IMR-90 (cell line): ENCODE data around the gene FOXM1. TPM values are rescaled to one million over a fixed set of nuclear protein-coding genes. Genes with fewer than 3 reads are reported as not detected.
"Not testable (repeated sequence)": the region's sequence is repeated elsewhere in the genome, so short reads cannot be mapped to it uniquely, and the experiment has no call there.

ENCODE experiments used
- ATAC-seq: fragments of 200-7000 bp; cut with Tn5 transposase; 2 replicates; pipeline ENCODE4 v1.9.1; 2020; ENCODE audit warnings: low read depth, mild to moderate bottlenecking, moderate library complexity
- BruUV-seq: library from RNA; stranded (reverse); fragments of 400-500 nt; replicated peaks from 2 replicates; lab custom pipeline; 2021; lab: Mats Ljungman, UMichigan
- CTCF ChIA-PET: fragments of 300-600 bp; formaldehyde crosslinking; extraction: SDS; loops from one replicate; lab custom pipeline; 2021; ENCODE audit warnings: antibody characterized with exemption; lab: Yijun Ruan, JAX
- POLR2A ChIA-PET: fragments of 300-600 bp; sonication (Branson Sonifier 250); formaldehyde crosslinking; loops from one replicate; lab custom pipeline; 2022; ENCODE audit warnings: antibody characterized with exemption; ENCODE audit not compliant: unreplicated experiment; lab: Charles Lee
- DNase-seq: peaks from one replicate; pipeline ENCODE4 v3.0.0; 2013
- H2AFZ ChIP-seq: replicated peaks from 2 replicates; pipeline ENCODE3; 2013; ENCODE audit warnings: low read length, mild to moderate bottlenecking; ENCODE audit not compliant: poor library complexity
- H2AK5ac ChIP-seq: 2 replicates; pipeline ENCODE4 v1.6.1; 2013; ENCODE audit warnings: low read depth, low read length, inconsistent platforms
- H2AK9ac ChIP-seq: replicated peaks from 2 replicates; pipeline ENCODE3; 2013; ENCODE audit warnings: mild to moderate bottlenecking, low read depth, low read length, moderate library complexity; ENCODE audit not compliant: poor library complexity
- H2BK120ac ChIP-seq: 2 replicates; pipeline ENCODE4 v1.6.1; 2013; ENCODE audit warnings: low read depth, low read length, inconsistent platforms
- H2BK15ac ChIP-seq: 3 replicates; pipeline ENCODE4 v1.6.1; 2013; ENCODE audit warnings: low read depth, low read length, inconsistent platforms
- H2BK20ac ChIP-seq: 2 replicates; pipeline ENCODE4 v1.6.1; 2013; ENCODE audit warnings: low read depth, mild to moderate bottlenecking, inconsistent platforms, low read length, moderate library complexity
- H2BK5ac ChIP-seq: 2 replicates; pipeline ENCODE4 v1.6.1; 2013; ENCODE audit warnings: mild to moderate bottlenecking, low read depth, low read length, inconsistent platforms; ENCODE audit not compliant: poor library complexity, severe bottlenecking
- H3K14ac ChIP-seq: replicated peaks from 2 replicates; pipeline ENCODE4 v1.6.1; 2013; ENCODE audit warnings: low read depth, low read length, inconsistent platforms
- H3K18ac ChIP-seq: 2 replicates; pipeline ENCODE4 v1.6.1; 2013; ENCODE audit warnings: low read depth, low read length, control low read depth
- H3K23ac ChIP-seq: 2 replicates; pipeline ENCODE4 v1.6.1; 2013; ENCODE audit warnings: low read depth, low read length, inconsistent platforms
- H3K27ac ChIP-seq: 2 replicates; pipeline ENCODE4 v1.5.1; 2013; ENCODE audit warnings: mild to moderate bottlenecking, control low read depth, low read length; ENCODE audit not compliant: insufficient read depth
- H3K27me3 ChIP-seq: 2 replicates; pipeline ENCODE4 v1.6.1; 2013; ENCODE audit warnings: low read length; ENCODE audit not compliant: control insufficient read depth, insufficient read depth
- H3K36me3 ChIP-seq: 2 replicates; pipeline ENCODE4 v1.6.1; 2013; ENCODE audit warnings: low read length, mixed read lengths; ENCODE audit not compliant: control insufficient read depth, insufficient read depth
- H3K4ac ChIP-seq: 2 replicates; pipeline ENCODE4 v1.6.1; 2013; ENCODE audit warnings: low read depth, low read length, inconsistent platforms
- H3K4me1 ChIP-seq: 2 replicates; pipeline ENCODE4 v1.6.1; 2013; ENCODE audit warnings: low read length, mixed read lengths; ENCODE audit not compliant: control insufficient read depth, insufficient read depth
- H3K4me2 ChIP-seq: 2 replicates; pipeline ENCODE4 v1.6.1; 2013; ENCODE audit warnings: low read depth, mild to moderate bottlenecking, control low read depth, low read length, moderate library complexity
- H3K4me3 ChIP-seq: 2 replicates; pipeline ENCODE4 v1.5.1; 2013; ENCODE audit warnings: low read depth, mild to moderate bottlenecking, control low read depth, low read length, moderate library complexity; ENCODE audit not compliant: insufficient read depth
- H3K56ac ChIP-seq: 2 replicates; pipeline ENCODE4 v1.6.1; 2013; ENCODE audit warnings: low read length, inconsistent platforms; ENCODE audit not compliant: insufficient read depth; ENCODE audit errors: extremely low read depth
- H3K79me1 ChIP-seq, 2 experiments: 2 replicates each; pipeline ENCODE4 v1.6.1; 2013; ENCODE audit warnings: low read length in 2 of 2, inconsistent platforms in 1 of 2, low read depth in 1 of 2
- H3K9ac ChIP-seq: 2 replicates; pipeline ENCODE4 v1.6.1; 2013; ENCODE audit warnings: low read depth, low read length, control low read depth
- H3K9me1 ChIP-seq: 2 replicates; pipeline ENCODE4 v1.6.1; 2013; ENCODE audit warnings: low read length, inconsistent platforms; ENCODE audit not compliant: insufficient read depth
- H3K9me3 ChIP-seq: 2 replicates; pipeline ENCODE4 v1.6.1; 2013; ENCODE audit warnings: low read length; ENCODE audit not compliant: control insufficient read depth, insufficient read depth
- H4K20me1 ChIP-seq: 2 replicates; pipeline ENCODE4 v1.6.1; 2013; ENCODE audit warnings: low read length, inconsistent platforms; ENCODE audit not compliant: insufficient read depth
- H4K5ac ChIP-seq: 2 replicates; pipeline ENCODE4 v1.6.1; 2013; ENCODE audit warnings: mild to moderate bottlenecking, low read depth, low read length, control low read depth
- H4K8ac ChIP-seq, 2 experiments: 2 replicates each; pipeline ENCODE4 v1.6.1; 2013; ENCODE audit warnings: low read depth in 2 of 2, low read length in 2 of 2, control low read depth in 1 of 2, inconsistent platforms in 1 of 2
- H4K91ac ChIP-seq: 2 replicates; pipeline ENCODE4 v1.6.1; 2013; ENCODE audit warnings: low read depth, low read length, inconsistent platforms; ENCODE audit not compliant: insufficient read depth
- CHD1 ChIP-seq: IDR thresholded peaks from 2 replicates; pipeline ENCODE4 v1.6.1; 2012; ENCODE audit warnings: low read depth, low read length, improper control_type of control experiment
- MAZ ChIP-seq: IDR thresholded peaks from 2 replicates; pipeline ENCODE4 v1.6.1; 2012; ENCODE audit warnings: low read depth, mild to moderate bottlenecking, low read length, improper control_type of control experiment, moderate library complexity, borderline replicate concordance
- MXI1 ChIP-seq: IDR thresholded peaks from 2 replicates; pipeline ENCODE4 v1.6.1; 2012; ENCODE audit warnings: low read depth, mild to moderate bottlenecking, low read length, moderate library complexity, borderline replicate concordance
- RAD21 ChIP-seq: IDR thresholded peaks from 2 replicates; pipeline ENCODE4 v1.6.1; 2012; ENCODE audit warnings: low read length, improper control_type of control experiment
- RFX5 ChIP-seq: IDR thresholded peaks from 2 replicates; pipeline ENCODE4 v1.8.0; 2012; ENCODE audit warnings: low read depth, mild to moderate bottlenecking, low read length, moderate library complexity
- WGBS, 2 experiments: methylation state at CpG; one replicate each; pipeline versions ENCODE4 v1.1.5 to v1.1.7; 2013; ENCODE audit warnings: missing lambda C conversion rate in 2 of 2; ENCODE audit not compliant: insufficient read length in 1 of 2; ENCODE audit errors: extremely low coverage in 2 of 2; 5-methylcytosine and 5-hydroxymethylcytosine counted together
- dilution Hi-C: fragments of 300-500 bp; cut with HindIII; formaldehyde crosslinking; loops from one replicate; pipeline ENCODE4 v1.14.3; 2018; ENCODE audit warnings: low sequenced_read_pairs; ENCODE audit not compliant: unreplicated experiment
- in situ Hi-C: fragments of 300-500 bp; cut with MboI; formaldehyde crosslinking; loops from 3 replicates; pipeline ENCODE4 v1.14.3; 2019; ENCODE audit warnings: low sequenced_read_pairs, inconsistent platforms, mixed read lengths
- intact Hi-C: fragments of 100-400 bp; cut with micrococcal nuclease; formaldehyde crosslinking; loops from 2 replicates; pipeline ENCODE4 v1.10.0; 2022
- polyA plus RNA-seq, 3 experiments: library from polyadenylated mRNA; depleted of rRNA; stranded (reverse); fragments of >200 nt; gene quantifications; 2 replicates each; pipeline ENCODE4 v1.2.3, GENCODE V29; 2012; ENCODE audit warnings: low replicate concordance in 1 of 3
- total RNA-seq: library from RNA; depleted of rRNA; stranded (reverse); fragments of >200 nt; gene quantifications from 2 replicates; pipeline ENCODE4 v1.2.3, GENCODE V29; 2012

The FOXM1 gene
- total and polyA plus RNA-seq, 2 of the 4 experiments (the other 2 are of a cell fraction) = 14.9 to 29.3 TPM

DNA sequence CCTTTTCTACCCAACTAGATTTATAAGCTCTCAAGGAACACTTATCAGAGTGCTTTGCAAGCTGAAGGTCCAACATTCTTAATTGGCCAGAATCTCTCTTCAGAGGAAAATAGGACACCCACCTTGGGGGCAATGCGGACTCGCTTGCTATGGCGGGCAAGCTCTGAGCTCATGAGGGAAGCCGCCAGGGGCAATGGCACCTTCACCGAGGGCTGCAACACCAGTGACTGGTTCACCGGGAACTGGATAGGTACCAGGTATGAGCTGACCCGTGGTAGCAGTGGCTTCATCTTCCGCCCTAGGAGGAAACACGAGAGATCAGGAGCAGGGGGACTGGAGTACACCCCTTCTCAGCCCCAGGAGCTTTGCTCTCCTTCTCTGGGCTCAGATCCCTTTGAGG, 12.8 kb downstream of the FOXM1 start:
- POLR2A ChIA-PET = no interaction called here
- in situ Hi-C loops = no loop called here
- intact Hi-C loops = no loop called here

DNA sequence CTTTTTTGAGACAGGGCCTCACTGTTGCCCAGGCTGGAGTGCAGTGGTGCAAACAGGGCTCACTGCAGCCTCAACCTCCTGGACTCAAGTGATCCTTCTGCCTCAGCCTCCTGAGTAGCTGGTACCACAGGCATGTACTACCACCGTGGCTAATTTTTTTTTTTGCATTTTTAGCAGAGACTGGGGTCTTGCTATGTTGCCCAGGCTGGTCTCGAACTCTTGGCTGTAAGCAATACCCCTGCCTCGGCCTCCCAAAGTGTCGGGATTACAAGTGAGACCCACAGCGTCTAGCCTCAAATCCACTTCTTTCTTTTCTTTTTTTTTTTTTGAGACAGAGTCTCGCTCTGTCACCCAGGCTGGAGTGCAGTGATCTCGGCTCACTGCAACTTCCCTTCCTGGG, 13.6 kb downstream of the FOXM1 start:
- H3K9me3 ChIP-seq, H3K4ac ChIP-seq, H2BK20ac ChIP-seq, in situ Hi-C loops, H3K4me3 ChIP-seq, H2BK15ac ChIP-seq, H3K23ac ChIP-seq, POLR2A ChIA-PET, H2BK120ac ChIP-seq, H2AFZ ChIP-seq, dilution Hi-C loops, H3K4me2 ChIP-seq, H2AK5ac ChIP-seq, H3K18ac ChIP-seq, H4K91ac ChIP-seq, DNase-seq, H4K5ac ChIP-seq, H3K27me3 ChIP-seq, intact Hi-C loops, H3K9ac ChIP-seq, H3K4me1 ChIP-seq, H3K27ac ChIP-seq, H3K56ac ChIP-seq, H2BK5ac ChIP-seq, H3K14ac ChIP-seq, BruUV-seq, ATAC-seq, H4K20me1 ChIP-seq, H2AK9ac ChIP-seq, H4K8ac ChIP-seq, H3K9me1 ChIP-seq: not testable (repeated sequence)
- H3K79me1 ChIP-seq = peaks cover under 1 to 20% of the 10 kb centered on the region in 2 experiments; a peak in 3 of 4 replicates
- H3K36me3 ChIP-seq = peaks cover 26% of the 10 kb centered on the region
- WGBS, 2 experiments = 100% methylated on average over 2 of the region's 7 CpGs; no CpG with 5 or more reads in 1 of the 2 experiments
- CTCF ChIA-PET = interaction anchor here (1.6 kb wide), 1 partner anchor 10 kb away, joined by 6 read pairs; no protein-coding TSS in a partner anchor

More for the DNA sequence above, 12.8 kb downstream of the FOXM1 start:
- H2BK5ac ChIP-seq = no peak overlapping the region
- H3K4me1 ChIP-seq = peaks cover 7% of the 10 kb centered on the region
- WGBS, 2 experiments = 100% methylated on average over 5 of the region's 9 CpGs; no CpG with 5 or more reads in 1 of the 2 experiments
- H4K5ac ChIP-seq = no peak overlapping the region
- no peak overlapping the region for H2AK9ac ChIP-seq
- no peak for DNase-seq
- no peak overlapping the region for H3K27ac ChIP-seq
- H2BK15ac ChIP-seq = no peak overlapping the region
- dilution Hi-C loops = no loop called here
- no peak for TF ChIP-seq MAZ
- no peak for TF ChIP-seq MXI1
- no peak for TF ChIP-seq RAD21
- no peak for TF ChIP-seq RFX5
- no peak for TF ChIP-seq CHD1
- no TSS peak for BruUV-seq
- ATAC-seq = no peak
- no peak overlapping the region for H3K4me2 ChIP-seq
- no peaks in the 10 kb centered on the region for H3K27me3 ChIP-seq
- H3K4ac ChIP-seq = no peak overlapping the region
- H4K20me1 ChIP-seq = no peaks in the 10 kb centered on the region
- H3K9me1 ChIP-seq = peaks cover 9% of the 10 kb centered on the region
- H3K9me3 ChIP-seq = no peaks in the 10 kb centered on the region
- no peak overlapping the region for H4K8ac ChIP-seq
- no peak overlapping the region for H2AFZ ChIP-seq
- H3K9ac ChIP-seq = no peak overlapping the region
- H3K23ac ChIP-seq = no peak overlapping the region
- no peak overlapping the region for H3K18ac ChIP-seq
- H3K14ac ChIP-seq = no peak overlapping the region
- no peak overlapping the region for H2AK5ac ChIP-seq
- no peak overlapping the region for H3K4me3 ChIP-seq
- no peak overlapping the region for H2BK20ac ChIP-seq
- no peak overlapping the region for H4K91ac ChIP-seq
- CTCF ChIA-PET = interaction anchor here (0.6 to 1.6 kb wide), 2 partner anchors 10 to 108 kb away, joined by 3 to 6 read pairs; no protein-coding TSS in a partner anchor
- H3K79me1 ChIP-seq = peaks cover 3 to 27% of the 10 kb centered on the region in 2 experiments; a peak in 3 of 4 replicates
- H2BK120ac ChIP-seq = no peak overlapping the region
- peaks cover 25% of the 10 kb centered on the region for H3K36me3 ChIP-seq
- H3K56ac ChIP-seq = no peak overlapping the region
